Activated CD8-positive, alpha-beta T cell treated with anti-CD3 and anti-CD28 coated beads for 36 hours (primary cell): ENCODE data around the gene SSR3. TPM values are rescaled to one million over a fixed set of nuclear protein-coding genes. Genes with fewer than 3 reads are reported as not detected.
A peak's percentile ranks its signal among the peaks of the same experiment; 100 is the strongest.

Experiments
- ATAC-seq: fragments of 200-7000 bp; cut with Tn5 transposase; one replicate; pipeline ENCODE4 v1.10.0; 2021; ENCODE audit warnings: mild to moderate bottlenecking, moderate library complexity
- CTCF ChIA-PET: fragments of 350-600 bp; sonication (Branson Sonifier 250); formaldehyde crosslinking; loops from one replicate; lab custom pipeline; 2021; ENCODE audit warnings: antibody characterized with exemption; lab: Charles Lee
- POLR2A ChIA-PET: fragments of 350-600 bp; sonication (Branson Sonifier 250); formaldehyde crosslinking; loops from one replicate; lab custom pipeline; 2021; ENCODE audit warnings: antibody characterized with exemption; lab: Charles Lee
- DNase-seq: peaks from one replicate; pipeline ENCODE4 v3.0.0-alpha.2; 2020
- H3K27ac Mint-ChIP-seq: one replicate; pipeline ENCODE4 v1.8.0; 2021; ENCODE audit warnings: mild to moderate bottlenecking, mixed read lengths
- H3K27me3 Mint-ChIP-seq: one replicate; pipeline ENCODE4 v1.8.0; 2021; ENCODE audit warnings: mixed read lengths
- H3K36me3 Mint-ChIP-seq: one replicate; pipeline ENCODE4 v1.8.0; 2021; ENCODE audit warnings: low read depth, mixed read lengths
- H3K4me1 Mint-ChIP-seq: one replicate; pipeline ENCODE4 v1.8.0; 2021; ENCODE audit warnings: low read depth, mixed read lengths
- H3K4me3 Mint-ChIP-seq: one replicate; pipeline ENCODE4 v1.8.0; 2021; ENCODE audit warnings: mild to moderate bottlenecking, moderate library complexity, mixed read lengths
- H3K9me3 Mint-ChIP-seq: one replicate; pipeline ENCODE4 v1.8.0; 2021; ENCODE audit warnings: mixed read lengths
- CTCF ChIP-seq: fragments of 200-600 bp; IDR thresholded peaks from one replicate; pipeline ENCODE4 v1.8.0; 2022; ENCODE audit warnings: antibody characterized with exemption, mild to moderate bottlenecking
- intact Hi-C: fragments of 100-400 bp; cut with micrococcal nuclease; formaldehyde crosslinking; loops from one replicate; pipeline ENCODE4 v1.10.0; 2022
- total RNA-seq, 2 experiments: library from RNA; stranded (reverse); gene quantifications; one replicate each; pipeline ENCODE4 v1.2.3, GENCODE V29; 2021

Gene SSR3
- total RNA-seq, 2 experiments from 2014 or later = 175 TPM

- POLR2A ChIA-PET = interaction anchor here (0.6 to 2.8 kb wide), 17 partner anchors 8 to 621 kb away, joined by 3 to 29 read pairs (median 4); partner anchors contain the start of gene TIPARP
- CTCF ChIA-PET = interaction anchor here (0.9 to 3.6 kb wide), 15 partner anchors 12 to 620 kb away, joined by 3 to 28 read pairs (median 4); partner anchors contain the start of gene TIPARP
- peak overlapping the region; percentile 94 for H3K4me3 Mint-ChIP-seq
- peak overlapping the region; percentile 95 for H3K27ac Mint-ChIP-seq
- H3K27me3 Mint-ChIP-seq = no peaks in the 10 kb centered on the region
- intact Hi-C loops = loop anchor here (2.0 to 10.0 kb wide), 3 partner anchors 120 to 530 kb away; partner anchors contain the start of gene TIPARP
- H3K36me3 Mint-ChIP-seq = peaks cover 40% of the 10 kb centered on the region
- no peaks in the 10 kb centered on the region for H3K9me3 Mint-ChIP-seq
- DNase-seq = no peak
- no peak for TF ChIP-seq CTCF
- H3K4me1 Mint-ChIP-seq = peaks cover 39% of the 10 kb centered on the region
- no peak for ATAC-seq
Observed at GRCh38 chr3:156554515-156554841, 439 bp downstream of the SSR3 start.

DNA sequence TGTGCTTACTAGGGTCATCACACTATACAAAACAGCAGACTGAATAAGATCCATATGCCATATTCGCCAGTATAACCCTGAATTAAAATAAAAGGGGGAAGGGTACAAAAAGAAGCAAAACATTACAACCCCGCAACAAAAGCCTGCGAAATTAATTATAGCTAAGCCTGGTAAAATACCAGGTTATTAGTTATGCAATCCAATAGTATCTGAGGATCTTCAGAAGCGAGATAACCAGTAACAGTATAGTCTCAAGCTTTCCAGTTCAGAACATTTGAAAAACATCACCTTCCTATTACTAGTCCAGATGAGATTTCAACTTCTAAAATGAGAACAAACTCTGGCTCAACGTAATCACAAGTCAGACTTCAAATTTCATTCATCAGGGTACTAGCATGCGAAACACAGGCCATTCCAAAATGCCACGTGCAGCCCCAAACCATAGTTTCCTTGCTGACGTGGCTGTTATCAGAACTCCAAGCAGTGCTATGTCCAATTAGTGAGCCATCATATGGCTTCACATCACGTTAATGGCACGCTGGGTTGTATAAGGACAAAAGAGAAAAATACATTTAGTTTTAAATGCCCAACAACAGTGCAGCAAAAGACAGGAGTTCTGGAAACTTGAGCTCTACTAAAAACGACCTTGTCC is 1.1 kb downstream of the SSR3 start:
- POLR2A ChIA-PET = interaction anchor here (0.9 to 2.8 kb wide), 11 partner anchors 10 to 603 kb away, joined by 3 to 29 read pairs (median 4); partner anchors contain the start of gene TIPARP
- Mint-ChIP-seq H3K4me1 (peaks cover 40% of the 10 kb centered on the region), H3K27ac (peak overlapping the region; percentile 95), H3K36me3 (peaks cover 44% of the 10 kb centered on the region), H3K27me3 (no peaks in the 10 kb centered on the region), H3K9me3 (no peaks in the 10 kb centered on the region), H3K4me3 (peak overlapping the region; percentile 94)
- intact Hi-C loops = loop anchor here (2.0 to 10.0 kb wide), 3 partner anchors 121 to 531 kb away; partner anchors contain the start of gene TIPARP
- no peak for TF ChIP-seq CTCF
- CTCF ChIA-PET = interaction anchor here (1.3 to 3.6 kb wide), 7 partner anchors 11 to 621 kb away, joined by 3 to 28 read pairs (median 5); partner anchors contain the start of gene TIPARP
- ATAC-seq (no peak), DNase-seq (no peak)

DNA sequence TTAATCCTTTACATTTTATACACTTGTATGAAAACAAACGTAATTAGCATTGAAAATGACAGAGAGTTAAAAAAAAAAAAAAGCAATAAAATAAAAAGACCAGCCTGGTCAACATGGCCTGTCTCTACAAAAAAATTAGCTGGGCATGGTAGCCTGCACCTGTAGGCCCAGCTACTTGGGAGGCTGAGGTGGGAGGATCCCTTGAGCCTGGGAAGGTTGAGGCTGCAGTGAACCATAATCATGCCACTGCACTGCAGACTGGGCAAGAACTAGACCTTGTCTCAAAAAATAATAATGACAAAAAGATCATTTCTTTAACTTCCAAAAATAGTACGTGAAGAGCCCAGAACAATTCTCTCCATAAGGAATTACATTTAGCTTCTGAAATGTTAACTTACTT is 1.9 kb downstream of the SSR3 start:
- no peaks in the 10 kb centered on the region for H3K27me3 Mint-ChIP-seq
- peaks cover 51% of the 10 kb centered on the region for H3K36me3 Mint-ChIP-seq
- H3K4me1 Mint-ChIP-seq = peaks cover 44% of the 10 kb centered on the region
- intact Hi-C loops = loop anchor here (10.0 kb wide), 2 partner anchors 262 to 532 kb away; no protein-coding TSS in a partner anchor
- TF ChIP-seq CTCF = no peak
- ATAC-seq = no peak
- no peak for DNase-seq
- no peak overlapping the region for H3K27ac Mint-ChIP-seq
- CTCF ChIA-PET = interaction anchor here (0.6 to 3.6 kb wide), 4 partner anchors 9 to 557 kb away, joined by 3 to 28 read pairs (median 4); partner anchors contain the start of gene TIPARP
- POLR2A ChIA-PET = interaction anchor here (2.1 to 2.8 kb wide), 2 partner anchors 122 to 125 kb away, joined by 4 to 29 read pairs; partner anchors contain the start of gene TIPARP
- no peaks in the 10 kb centered on the region for H3K9me3 Mint-ChIP-seq
- peak overlapping the region; percentile 94 for H3K4me3 Mint-ChIP-seq

DNA sequence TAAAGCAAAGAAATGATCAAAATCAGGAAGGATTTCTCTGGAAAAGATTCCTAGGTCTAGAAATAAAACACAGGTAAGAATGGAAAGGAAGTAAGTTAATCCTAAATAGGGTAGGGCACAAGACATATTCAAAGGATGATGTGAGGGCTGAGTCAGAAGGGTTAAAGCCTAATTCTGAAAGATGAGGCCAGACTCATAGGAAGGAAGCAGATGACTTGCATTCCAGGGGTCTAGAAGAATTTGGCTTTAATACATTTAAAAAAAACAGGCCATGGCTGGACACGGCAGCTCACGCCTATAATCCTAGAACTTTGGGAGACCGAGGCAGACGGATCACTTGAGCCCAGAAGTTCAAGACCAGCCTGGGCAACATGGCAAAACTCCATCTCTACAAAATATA is 3.2 kb downstream of the SSR3 start:
- ATAC-seq (no peak), DNase-seq (no peak)
- ChIA-PET CTCF (no interaction called here), POLR2A (no interaction called here)
- peaks cover 50% of the 10 kb centered on the region for H3K4me1 Mint-ChIP-seq
- no peaks in the 10 kb centered on the region for H3K27me3 Mint-ChIP-seq
- no peak for TF ChIP-seq CTCF
- no peak overlapping the region for H3K4me3 Mint-ChIP-seq
- no peak overlapping the region for H3K27ac Mint-ChIP-seq
- intact Hi-C loops = loop anchor here (10.0 kb wide), 2 partner anchors 263 to 533 kb away; no protein-coding TSS in a partner anchor
- peaks cover 58% of the 10 kb centered on the region for H3K36me3 Mint-ChIP-seq
- H3K9me3 Mint-ChIP-seq = no peaks in the 10 kb centered on the region

DNA sequence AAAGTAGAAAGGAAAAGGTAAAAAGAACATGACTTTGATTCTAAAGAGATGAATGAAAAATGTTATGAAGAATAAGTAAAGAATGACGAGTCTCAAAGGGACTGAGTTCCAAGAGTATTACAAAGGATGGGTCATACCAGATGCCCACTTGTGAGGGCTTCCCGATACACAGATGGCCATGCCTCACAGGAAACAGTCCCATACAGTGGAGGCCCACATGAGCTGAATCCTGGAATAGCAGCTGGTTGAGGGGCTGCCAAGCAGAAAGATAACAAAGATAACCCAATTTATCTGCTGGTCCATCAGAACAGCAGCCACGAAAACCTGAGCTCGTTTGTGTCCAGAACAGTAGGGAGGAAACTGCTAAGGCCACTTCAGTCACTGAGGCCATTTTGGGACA is 3.7 kb downstream of the SSR3 start:
- ATAC-seq (no peak), DNase-seq (no peak)
- Mint-ChIP-seq H3K27ac (no peak overlapping the region), H3K36me3 (peaks cover 63% of the 10 kb centered on the region), H3K4me3 (no peak overlapping the region), H3K4me1 (peaks cover 54% of the 10 kb centered on the region), H3K27me3 (no peaks in the 10 kb centered on the region), H3K9me3 (no peaks in the 10 kb centered on the region)
- ChIA-PET CTCF (no interaction called here), POLR2A (no interaction called here)
- TF ChIP-seq CTCF = no peak
- intact Hi-C loops = loop anchor here (10.0 kb wide), 2 partner anchors 264 to 534 kb away; no protein-coding TSS in a partner anchor
